HG02571 (cell line): Measurements from ENCODE around the gene GAA.

Source experiments
- ATAC-seq: cut with Tn5 transposase; IDR thresholded peaks from one replicate; pipeline ENCODE4 v1.9.1; 2021; ENCODE audit warnings: mild to moderate bottlenecking, moderate library complexity; ENCODE audit not compliant: unreplicated experiment

GAA gene

DNA sequence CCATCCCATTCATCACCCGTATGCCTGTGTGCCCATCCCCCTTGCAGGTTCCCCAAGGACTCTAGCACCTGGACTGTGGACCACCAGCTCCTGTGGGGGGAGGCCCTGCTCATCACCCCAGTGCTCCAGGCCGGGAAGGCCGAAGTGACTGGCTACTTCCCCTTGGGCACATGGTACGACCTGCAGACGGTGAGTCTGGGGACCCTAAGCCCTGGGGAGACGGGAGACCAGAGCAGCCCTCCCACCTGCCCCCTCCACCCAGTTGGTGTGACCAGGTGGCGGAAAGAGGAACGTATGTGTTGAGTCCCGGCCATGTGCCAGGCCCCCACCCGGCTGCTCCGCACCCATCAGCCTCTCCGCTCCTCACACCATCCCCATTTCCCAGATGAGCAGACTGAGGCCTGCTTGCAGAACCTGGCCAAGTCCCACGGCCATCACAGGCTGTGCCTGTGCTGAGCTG, 15.6 kb downstream of the GAA start:
- ATAC-seq = no peak

DNA sequence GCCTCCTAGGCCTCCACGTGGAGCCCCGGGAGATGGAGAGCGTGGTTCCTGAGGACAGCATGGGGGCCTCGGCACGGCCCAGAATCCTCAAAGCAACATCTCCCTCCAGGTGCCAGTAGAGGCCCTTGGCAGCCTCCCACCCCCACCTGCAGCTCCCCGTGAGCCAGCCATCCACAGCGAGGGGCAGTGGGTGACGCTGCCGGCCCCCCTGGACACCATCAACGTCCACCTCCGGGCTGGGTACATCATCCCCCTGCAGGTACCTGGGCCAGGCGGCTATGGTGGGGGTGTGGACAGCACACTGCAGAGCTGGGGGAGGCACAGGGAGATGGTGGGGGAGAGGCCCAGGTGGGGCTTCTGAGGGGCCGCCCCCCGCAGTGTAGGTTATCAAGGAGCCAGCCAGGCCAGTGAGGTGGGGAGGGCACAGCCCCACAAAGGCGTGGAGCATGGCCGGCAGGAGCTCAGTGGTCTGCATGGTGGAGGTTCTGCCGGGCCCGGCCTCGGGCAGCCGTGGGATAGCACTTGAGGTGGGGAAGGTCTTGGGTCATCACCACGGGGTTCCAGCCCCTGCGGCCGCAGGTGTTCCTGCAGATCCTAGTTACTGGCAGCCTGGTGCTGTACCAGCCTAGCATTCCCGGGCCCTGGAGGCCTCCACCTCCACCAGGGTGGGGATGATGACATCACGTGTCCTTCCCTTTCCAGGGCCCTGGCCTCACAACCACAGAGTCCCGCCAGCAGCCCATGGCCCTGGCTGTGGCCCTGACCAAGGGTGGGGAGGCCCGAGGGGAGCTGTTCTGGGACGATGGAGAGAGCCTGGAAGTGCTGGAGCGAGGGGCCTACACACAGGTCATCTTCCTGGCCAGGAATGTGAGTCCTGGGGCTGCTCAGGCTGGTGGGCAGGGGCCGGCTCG, 16.4 kb downstream of the GAA start:
- no peak for ATAC-seq

DNA sequence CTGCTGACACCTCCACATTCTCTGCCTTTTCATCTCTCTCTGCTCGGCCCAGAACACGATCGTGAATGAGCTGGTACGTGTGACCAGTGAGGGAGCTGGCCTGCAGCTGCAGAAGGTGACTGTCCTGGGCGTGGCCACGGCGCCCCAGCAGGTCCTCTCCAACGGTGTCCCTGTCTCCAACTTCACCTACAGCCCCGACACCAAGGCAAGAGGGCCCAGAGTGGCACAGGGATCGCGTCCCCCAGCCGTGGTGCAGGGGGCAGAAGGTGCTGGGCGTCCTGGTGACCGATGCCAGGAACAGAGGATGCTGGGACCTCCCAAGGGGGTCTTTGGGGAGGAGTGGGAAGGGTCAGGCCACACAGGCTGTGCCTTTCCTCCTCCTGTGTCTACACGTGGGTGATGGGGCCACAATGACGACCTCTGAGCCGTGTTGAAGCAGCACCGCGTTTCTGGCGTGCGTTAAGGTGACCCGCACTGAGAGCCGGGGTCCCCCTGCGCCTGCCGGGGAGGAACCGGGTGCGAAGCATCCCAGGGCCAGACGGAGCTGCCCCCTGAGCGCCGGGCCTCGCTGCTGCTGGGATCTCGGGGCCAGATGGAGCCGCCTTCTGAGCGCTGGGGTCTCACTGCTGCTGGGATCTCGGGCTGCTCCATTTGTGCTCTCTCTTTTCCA, 17.4 kb downstream of the GAA start:
- ATAC-seq = no peak

DNA sequence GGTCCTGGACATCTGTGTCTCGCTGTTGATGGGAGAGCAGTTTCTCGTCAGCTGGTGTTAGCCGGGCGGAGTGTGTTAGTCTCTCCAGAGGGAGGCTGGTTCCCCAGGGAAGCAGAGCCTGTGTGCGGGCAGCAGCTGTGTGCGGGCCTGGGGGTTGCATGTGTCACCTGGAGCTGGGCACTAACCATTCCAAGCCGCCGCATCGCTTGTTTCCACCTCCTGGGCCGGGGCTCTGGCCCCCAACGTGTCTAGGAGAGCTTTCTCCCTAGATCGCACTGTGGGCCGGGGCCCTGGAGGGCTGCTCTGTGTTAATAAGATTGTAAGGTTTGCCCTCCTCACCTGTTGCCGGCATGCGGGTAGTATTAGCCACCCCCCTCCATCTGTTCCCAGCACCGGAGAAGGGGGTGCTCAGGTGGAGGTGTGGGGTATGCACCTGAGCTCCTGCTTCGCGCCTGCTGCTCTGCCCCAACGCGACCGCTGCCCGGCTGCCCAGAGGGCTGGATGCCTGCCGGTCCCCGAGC, 17.9 kb downstream of the GAA start:
- no peak for ATAC-seq

DNA sequence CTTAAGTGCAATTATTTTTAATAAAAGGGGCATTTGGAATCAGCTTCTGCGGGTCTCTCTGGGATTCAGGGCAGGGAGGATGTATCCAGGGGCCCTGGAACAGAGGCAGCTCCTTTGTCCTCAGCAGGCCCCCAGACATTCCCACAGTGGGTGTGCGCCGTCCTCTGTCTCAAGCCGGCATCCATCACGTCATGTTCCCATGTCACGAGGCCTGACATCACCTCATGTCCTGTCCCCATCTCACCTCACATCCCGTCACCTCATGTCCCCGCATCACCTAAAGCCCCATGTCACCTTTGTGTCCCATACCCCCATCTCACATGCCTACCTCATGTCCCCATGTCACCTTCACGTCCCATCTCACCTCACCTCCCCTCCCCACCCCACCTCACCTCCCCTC, 18.5 kb downstream of the GAA start:
- ATAC-seq = no peak

DNA sequence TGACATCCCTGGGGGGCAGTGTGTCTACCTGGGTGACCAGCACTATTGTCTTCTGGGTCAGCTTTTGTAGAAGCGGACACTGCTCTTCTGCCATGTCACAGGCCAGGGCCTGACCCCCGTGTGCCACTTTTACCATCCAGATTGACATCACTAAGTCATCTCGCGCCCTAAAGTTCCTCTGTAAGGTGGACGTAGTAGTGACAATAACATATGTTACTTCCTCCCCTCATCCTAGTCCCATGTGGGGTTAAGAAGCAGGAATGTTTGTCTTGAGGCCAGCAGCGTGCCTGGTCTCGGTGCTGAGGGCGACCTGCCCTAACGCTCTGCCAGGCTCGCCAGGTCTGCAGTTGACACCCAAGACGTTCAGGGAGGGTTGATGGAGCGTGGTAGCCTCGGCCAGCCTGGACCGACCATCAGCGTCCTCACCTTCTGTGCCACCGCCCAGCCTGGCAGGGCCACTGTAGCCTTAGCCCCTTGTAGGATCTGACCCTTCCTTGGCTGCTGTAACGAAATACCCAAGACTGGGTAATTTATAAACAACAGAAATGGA, 20.7 kb downstream of the GAA start:
- ATAC-seq = no peak

DNA sequence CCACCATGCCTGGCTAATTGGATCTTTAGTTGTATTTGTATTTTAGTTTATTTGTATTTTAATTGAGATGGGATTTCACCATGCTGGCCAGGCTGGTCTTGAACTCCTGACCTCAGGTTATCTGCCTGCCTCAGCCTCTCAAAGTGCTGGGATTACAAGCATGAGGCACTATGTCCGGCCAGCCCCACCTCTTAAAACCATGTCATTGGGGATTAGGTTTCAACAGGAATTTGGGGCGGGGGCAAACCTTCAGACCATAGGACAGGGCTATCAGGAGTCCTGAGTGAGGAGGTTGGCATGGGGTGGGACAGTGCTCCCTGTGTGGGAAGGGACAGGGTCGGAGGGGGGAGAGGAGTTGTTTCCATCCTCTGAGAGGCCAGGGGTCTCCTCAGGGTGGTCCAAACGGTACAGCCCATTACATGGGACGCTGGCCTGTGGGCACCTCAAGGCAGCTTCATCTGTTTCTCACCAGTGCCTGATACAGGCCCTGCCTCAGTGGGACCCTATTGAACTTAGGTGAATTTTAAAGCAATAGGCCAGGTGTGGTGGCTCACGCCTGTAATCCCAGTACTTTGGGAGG, 21.6 kb downstream of the GAA start:
- no peak for ATAC-seq

DNA sequence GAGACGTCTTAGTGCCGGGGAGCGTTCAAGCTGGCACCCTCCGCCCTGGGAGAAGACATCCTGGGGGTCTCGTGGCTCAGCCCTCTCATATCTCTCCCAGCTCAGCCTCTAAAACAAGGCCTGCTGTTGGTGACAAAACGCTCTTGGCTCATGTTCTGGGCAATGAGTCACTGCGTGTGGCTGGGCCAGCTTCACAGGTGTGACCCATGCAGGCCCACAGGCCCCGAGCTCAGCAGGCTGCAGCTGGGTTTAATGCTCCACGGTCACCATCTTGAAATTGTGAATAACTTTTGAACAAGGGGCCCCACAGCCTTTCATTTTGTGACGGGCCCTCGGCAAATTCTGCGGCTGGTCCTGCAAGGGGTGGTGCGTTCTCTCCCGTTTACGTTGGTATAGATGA, 22.4 kb downstream of the GAA start:
- ATAC-seq = no peak

DNA sequence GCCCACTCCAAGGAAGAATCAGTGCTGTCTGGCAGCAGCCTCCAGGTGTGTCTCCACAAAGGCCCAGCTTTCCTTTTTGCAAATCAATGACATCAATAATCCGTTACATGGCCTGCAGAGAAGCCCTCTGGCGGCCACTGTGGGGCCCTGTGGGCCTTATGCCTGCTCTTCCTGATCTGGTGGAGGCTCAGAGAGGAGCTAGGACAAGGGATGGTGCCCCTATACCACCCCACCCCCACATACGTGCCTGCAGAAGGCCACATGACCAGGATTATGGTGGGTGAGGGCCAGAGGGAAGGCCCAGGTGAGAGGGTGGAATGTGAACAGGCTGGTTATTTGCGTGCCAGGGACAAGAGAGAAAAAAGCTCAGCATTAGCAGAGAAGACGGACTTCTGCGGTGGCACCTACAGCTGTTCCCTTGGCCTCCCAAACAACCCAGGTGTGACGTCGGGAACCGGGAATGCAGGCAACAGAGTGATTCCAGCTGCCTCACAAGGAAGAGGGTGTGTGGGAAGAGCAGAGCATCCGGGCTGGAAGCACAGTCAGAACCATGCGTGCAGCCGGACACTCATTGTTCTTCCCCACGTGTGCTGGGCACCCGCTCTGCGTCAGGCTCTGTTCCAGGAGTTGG, 23.1 kb downstream of the GAA start:
- ATAC-seq = no peak

DNA sequence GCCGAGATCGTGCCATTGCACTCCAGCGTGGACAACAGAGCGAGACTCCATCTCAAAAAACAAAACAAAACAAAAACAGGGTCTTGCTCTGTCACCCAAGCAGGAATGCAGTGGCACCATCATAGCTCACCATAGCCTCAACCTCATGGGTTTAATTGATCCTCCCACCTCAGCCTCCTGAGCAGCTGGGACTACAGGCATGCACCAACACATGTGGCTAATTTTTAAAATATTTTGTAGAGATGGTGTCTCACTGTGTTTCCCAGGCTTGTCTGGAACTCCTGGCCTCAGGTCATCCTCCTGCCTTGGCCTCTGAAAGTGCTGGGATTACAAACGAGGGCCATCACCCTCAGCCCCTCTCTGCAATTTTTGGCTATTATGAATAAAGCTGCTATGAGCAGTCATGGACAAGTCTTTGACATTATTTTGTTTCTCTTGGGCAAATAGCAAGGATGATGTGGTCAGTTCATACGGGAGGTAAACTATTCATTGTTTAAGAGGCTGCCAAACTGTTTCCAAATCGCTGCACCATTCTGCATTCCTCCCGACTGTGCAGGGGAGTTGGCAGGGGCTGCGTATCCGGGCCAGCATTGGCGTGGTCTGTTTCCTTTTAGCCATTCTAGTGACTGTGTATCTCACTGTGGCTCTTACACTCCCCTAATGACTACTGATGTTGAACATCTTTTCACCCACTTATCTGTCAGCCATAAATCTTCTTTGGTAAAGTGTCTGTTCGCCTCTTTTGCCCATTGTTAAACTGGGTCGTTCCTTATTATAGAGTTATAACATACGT, 24.5 kb downstream of the GAA start:
- no peak for ATAC-seq

DNA sequence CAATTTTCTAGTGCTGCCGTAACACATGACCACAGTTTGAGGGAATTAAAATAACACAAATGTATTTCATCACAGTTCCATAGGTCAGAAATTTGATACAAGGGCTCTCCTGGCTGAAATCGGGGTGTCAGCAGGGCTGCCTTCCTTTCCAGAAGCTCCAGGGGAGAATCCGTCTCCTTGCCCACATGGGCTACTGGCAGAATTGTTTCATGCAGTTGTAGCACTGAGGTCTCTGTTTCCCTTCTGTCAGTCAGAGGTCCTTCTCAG, 25.0 kb downstream of the GAA start:
- ATAC-seq = no peak

DNA sequence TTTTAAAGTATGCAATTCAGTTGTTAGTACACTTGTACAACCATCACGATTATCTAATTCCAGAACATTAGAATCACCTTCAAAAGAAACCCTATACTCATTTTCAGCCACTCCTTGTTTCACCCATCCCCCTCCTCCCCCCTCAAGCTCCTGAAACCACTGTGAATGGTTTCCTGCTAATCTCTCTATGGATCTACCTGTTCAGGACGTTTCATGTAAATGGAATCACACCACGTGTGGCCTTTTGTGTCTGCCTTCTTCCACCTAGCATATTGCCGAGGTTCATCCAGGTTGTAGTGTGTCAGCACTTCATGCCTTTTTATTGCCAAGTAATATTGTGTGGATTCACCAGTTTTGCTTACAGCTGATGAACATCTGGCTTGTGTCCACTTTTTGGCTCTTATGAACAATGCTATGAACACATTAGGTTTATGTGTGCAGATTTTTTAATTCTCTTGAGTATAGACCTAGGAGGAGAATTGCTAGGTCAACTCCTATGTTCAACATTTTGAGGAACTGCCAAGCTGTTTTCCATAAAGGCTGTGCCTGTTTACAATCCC, 27.7 kb downstream of the GAA start:
- no peak for ATAC-seq

DNA sequence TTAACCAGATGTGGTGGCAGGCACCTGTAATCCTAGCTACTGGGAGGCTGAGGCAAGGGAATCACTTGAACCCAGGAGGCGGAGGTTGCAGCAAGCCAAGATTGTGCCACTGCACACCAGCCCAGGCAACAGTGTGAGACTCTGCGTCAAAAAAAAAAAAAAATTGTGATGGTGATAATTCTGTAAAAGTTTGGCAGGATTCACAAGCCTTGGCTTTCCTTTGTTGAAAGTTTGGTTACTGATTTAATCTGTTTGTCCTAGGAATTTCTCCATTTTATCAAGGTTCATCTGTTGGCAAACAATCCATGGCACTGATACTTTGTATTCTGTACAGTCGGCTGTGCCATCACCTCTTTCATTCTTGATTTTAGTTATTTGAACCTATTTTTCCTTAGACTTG, 29.6 kb downstream of the GAA start:
- no peak for ATAC-seq

DNA sequence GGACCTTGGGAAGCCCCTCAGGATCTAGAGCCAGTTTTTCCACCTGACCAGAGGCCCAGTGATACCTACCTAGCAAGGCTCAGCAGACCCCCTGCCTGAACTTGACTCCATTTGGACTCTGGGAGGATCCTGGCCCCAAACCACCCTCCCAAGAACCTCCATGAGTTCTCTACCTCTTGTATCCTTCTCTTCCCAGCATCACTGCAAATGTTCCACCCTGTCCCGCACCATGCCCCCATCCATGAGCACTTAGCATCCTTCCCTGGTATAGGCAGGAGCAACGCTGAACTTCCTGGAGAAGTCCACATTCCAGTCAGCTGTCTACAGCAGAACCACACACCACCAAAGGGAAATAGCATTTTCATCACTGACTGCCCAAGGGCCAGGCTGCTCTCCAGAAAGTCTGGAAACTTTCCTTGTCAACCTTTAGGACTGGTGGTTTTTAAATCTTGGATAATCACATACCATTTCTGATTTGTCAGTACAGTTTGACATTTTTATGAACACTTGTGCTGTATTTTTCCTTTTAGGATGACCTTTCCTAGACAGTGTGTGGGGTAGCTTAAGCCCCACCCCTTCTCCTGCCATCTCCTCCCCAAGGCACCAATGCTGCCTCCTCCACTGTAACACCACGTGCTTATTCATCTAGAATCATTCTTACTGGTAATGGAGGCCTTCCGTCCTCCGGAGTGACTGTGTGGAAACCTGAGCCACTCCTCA, 31.7 kb downstream of the GAA start:
- no peak for ATAC-seq

DNA sequence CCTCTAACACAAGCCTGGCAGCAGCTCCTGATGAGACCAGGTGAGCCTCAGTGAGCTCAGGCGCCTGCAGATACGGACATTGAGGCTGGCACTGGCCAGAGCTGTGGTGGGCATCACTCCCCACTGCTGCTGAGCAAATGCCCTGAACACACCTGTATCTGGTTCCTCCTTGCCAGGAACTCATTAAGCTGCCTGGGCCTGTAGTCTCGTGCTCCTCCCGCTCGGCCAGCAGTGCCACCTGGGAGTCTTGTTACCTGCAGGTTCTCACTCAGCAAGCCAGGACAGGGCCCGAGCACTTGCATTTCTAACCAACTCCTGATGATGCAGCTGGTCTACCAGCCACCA, 32.2 kb downstream of the GAA start:
- no peak for ATAC-seq

DNA sequence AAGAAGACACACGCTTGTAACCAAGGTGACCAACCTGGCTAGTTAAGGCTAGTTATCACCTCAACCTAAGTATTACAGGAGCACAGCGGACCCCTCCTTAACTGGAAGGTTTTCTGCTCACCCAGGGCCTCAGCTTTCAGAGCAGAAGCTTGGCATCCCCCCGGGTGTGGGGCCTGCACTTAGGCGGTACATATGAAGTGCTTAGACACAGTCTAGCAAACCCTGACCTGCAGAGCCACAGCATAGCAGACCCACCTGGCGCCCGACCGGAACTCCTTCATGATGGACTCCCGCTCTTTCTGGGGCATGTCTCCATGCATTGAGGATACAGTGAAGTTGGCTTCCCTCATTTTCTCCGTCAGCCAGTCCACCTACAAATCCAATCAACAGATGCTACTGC, 35.8 kb downstream of the GAA start:
- ATAC-seq = no peak

DNA sequence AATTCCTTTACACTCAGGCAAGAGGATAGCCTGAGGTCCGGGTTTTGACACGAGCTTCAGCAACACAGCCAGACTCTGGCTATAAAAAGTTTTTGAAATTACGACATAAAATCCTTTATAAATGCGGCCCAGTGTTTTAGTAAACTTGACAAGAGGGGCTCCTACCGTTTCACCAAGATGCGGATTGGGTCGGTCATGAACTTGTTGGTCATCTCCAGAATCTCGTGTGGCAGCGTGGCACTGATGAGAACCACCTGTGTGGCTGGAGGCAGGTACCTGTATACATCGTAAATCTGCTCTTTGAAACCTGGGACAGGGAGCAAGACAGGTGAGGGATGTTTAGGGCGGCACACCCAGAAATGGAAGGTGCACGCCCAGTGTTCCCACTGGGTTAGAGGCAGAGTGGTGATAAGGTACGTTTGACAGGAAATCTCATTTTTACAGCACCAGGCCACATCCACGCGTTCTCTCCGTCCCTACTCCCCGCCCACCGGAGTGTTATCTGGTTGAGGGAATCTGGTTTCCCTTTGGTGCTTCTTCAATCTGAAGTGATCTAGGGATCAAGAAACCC, 37.6 kb downstream of the GAA start:
- ATAC-seq = no peak

DNA sequence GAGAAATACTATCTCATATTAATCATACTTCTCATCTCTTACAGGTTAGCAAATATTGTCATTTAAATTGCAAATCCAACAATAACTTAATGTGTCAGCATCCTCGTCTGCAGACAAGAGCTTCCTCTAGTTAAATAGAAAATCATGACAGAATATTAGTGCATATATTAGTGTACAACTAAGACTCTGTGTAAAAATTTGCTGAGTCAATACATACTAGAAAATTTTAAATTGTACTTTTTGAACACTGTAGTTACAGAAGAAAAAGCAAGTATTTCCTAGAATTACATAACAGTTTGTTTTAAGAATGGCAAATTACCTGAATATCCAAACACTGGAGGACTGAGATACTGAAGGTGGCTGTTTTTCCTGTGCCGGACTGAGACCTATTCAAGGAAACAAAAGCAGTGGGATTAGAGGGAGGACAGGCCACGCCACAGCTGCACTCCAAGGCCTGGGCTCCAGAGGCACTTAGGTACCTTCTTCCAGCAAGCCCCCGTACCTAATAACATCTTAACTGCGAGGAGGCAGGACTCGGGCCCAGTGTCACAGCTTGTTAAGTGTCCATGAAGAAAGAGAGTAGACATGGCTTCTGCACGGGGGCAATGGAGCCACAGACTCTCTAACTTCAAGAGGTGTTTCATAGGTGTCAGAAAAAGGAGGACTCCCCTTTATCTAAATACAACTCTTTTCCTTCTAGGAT, 40.2 kb downstream of the GAA start:
- ATAC-seq = no peak

DNA sequence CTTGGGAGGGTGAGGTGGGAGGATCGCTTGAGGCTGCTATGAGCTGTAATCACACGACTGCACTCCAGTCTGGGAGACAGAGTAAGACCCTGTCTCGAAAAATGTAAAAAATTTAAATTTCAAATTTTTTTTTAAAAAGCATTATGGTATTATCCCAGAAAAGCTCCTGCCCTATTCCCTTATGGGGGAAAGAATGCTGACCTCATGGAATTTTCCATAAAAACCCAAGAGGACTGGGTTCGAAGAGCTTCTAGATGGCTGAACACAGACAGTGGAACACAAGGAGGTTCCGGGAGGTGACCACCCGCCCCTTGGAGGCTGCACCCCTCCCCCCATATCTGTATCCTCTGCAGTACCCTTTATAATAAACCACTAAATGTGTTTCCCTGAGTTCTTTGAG, 41.5 kb downstream of the GAA start:
- no peak for ATAC-seq
